SH-SY5Y (cell line): Measurements from ENCODE around the gene PKIG.

Experiments used
- GATA2 ChIP-seq: IDR thresholded peaks from 2 replicates; pipeline ENCODE4 v1.6.1; 2011; ENCODE audit warnings: mild to moderate bottlenecking, low read depth, low read length
- GATA3 ChIP-seq: IDR thresholded peaks from 2 replicates; pipeline ENCODE4 v1.6.1; 2011; ENCODE audit warnings: low read depth, mild to moderate bottlenecking, low read length, moderate library complexity

Gene PKIG

DNA sequence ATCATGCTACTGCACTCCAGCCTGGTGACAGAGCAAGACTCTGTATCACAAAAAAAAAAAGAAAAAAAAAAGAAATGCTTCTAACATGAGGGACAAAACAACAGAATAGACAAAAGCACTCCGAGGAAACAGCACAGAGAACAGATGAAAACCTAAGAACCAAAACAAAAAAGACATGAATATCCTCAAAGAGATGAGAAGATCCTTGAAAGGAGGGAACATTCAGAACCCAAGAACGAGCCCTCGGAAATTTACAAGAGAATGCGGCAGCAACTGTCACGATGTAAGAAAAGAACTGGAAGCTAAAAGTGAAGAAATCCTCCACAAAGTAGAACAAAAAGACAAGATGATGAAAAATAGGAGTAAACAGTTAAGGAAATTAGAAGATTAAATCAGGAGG lies 47.9 kb downstream of the PKIG start:
- TF ChIP-seq GATA3 (no peak), GATA2 (no peak)

- TF ChIP-seq GATA2 (no peak), GATA3 (no peak)
These were observed 49.8 kb downstream of the PKIG start for GRCh38 chr20:44632103-44632752.

- TF ChIP-seq GATA2 (no peak), GATA3 (no peak)
These were observed 50.9 kb downstream of the PKIG start for GRCh38 chr20:44633187-44633810.

GRCh38 chr20:44633872-44634600 lies 51.7 kb downstream of the PKIG start:
- TF ChIP-seq GATA3 (no peak), GATA2 (no peak)

- TF ChIP-seq GATA3 (no peak), GATA2 (no peak)
These were observed 53.5 kb downstream of the PKIG start for GRCh38 chr20:44635877-44636276.

DNA sequence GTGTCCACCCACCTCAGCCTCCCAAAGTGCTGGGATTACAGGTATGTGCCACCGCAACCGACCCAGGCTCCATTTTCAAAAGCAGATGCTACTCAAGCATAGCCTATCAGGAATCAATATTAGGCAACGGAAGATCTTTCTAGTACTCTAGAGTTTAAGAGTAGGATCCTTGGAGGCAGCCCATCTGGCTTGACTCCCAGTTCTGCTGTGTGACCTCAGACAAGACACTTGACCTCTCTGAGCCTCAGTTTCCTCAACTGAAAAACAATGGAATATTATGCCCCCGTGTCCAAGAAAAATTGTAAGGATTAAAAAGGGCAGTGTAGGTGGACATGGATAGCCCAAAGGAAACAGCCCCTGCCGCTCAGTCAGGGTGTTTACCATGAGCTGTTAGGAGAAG lies 54.7 kb downstream of the PKIG start:
- TF ChIP-seq GATA2 (no peak), GATA3 (no peak)

GRCh38 chr20:44637522-44638372 lies 55.4 kb downstream of the PKIG start:
- no peak for TF ChIP-seq GATA2

- TF ChIP-seq GATA2 = no peak
- no peak for TF ChIP-seq GATA3
These were observed 58.1 kb downstream of the PKIG start for GRCh38 chr20:44640522-44640921.

DNA sequence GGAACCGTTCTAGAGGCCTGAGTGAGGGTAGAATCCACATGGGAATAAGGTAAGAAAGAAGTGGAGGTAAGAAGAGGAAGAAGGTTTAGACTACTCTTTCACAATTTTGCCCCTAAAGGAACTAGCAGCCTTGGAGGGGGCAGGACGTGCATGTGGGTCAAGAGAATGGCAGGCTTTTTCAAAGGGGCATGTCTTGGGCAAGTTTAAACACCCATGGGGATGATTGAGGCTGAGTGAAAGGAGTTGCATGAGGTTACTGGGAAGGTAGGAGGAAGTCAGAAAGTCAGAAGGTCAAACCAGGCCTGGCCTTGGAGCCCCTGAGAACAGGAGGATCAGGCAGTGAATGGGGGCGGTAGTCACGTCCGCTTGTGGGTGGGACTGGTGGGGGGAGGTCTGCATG lies 58.9 kb downstream of the PKIG start:
- TF ChIP-seq GATA2 (no peak), GATA3 (no peak)

DNA sequence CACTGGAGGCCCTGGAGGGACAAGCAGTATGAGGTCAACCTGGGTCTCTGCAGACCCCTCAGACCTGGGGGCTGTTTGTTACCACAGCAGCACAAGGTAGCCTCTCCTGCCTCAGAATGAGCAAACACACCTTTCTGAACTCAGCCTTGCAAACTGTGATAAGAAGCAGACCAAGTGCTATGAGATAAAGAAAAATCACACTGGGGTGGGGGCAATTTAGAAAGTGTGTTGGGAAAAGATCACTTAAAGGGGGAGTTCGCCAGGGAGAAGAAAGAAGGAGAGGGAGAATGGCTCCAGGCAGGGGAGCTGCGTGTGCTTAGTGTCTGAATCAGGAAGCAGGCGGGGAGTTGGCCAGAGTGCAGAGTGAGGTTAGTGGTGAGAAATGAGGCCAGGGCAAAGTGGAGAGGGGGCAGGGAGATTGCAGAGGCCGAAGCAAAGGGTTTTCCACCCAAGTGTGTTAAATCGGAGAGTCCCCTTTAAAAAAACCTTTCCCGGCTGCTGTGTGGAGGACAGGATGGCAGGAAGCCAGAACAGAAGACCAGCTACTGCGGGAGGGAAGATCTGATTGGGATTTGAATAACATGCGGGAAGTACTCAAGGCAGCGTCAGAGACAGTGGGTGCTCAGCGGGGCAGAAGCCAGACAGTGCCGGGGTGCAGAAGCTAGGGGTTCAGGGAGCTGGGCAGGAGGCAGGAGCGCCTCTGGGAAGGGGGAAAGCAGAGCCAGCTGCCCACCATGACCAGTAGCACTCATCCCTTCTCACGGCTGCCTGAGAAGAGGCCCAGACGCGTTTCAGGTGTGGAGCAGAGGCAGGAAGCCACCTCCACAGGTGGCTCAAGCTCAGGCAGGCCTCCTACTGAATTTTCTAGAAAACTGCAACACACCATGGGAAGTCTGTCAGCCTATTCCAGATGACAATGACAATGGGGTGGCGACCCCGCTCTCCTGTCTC lies 60.1 kb downstream of the PKIG start:
- 0 out of 2 replicates have a peak, but pooled peaks have one; percentile 33 for TF ChIP-seq GATA2
- TF ChIP-seq GATA3 = no peak

DNA sequence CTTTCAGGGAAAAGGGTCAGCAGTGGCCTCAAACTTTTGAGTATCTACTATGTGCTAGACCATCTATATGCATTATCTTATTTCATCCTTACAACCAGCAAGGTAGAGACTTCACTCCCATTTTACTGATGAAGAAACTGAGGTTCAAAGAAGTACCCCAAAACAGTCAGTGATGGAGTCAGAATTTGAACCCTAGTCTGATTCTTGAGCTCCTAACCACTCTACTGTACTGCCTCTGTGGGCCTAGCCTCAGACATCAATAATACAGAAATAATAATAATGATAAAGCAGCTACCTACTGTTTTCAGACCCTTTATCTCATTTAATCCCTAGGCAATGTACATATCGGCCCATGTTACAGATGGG lies 60.8 kb downstream of the PKIG start:
- TF ChIP-seq GATA3 (no peak), GATA2 (no peak)

DNA sequence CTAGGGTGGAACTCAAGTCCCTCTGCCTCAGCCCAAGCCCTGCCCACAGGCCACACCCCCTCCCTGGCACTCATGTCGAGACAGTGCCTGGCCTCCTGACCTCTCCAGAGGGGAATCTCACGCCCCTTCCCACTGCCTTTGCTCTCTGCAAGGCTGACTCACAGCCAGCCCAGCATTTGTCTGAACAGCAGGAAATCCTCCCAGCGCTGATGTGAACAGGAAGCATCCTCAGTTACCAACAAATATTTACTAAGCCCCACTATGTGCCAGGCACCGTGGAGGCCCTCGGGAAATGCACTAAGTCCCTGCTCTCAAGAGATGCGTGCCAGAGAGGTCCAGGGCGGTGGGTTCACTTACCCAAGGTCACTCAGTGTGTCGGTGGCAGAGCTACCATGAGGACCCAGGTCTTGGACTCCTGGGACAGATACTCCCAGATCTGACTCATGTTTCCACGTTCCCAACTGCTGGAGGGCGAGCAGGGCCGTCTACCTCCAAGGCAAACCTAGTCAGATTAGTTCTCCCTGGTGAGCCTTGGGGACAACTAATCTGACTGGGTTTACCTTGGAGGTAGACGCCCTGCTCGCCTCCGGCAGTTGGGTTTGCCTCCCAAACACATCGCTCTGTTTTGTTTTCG lies 61.3 kb downstream of the PKIG start:
- TF ChIP-seq GATA2 (no peak), GATA3 (no peak)

- TF ChIP-seq GATA2 (no peak), GATA3 (no peak)
These were observed 61.8 kb downstream of the PKIG start for GRCh38 chr20:44644230-44644617.
